SK-N-SH (cell line): ENCODE measurements around the gene ZNF662. TPM values are rescaled to one million over a fixed set of nuclear protein-coding genes. Genes with fewer than 3 reads are reported as not detected.

Experiments used
- CTCF ChIA-PET: fragments of 300-600, 350-600 bp; formaldehyde crosslinking; extraction: SDS; loops from one replicate; lab custom pipeline; 2021; lab: Yijun Ruan, JAX
- POLR2A ChIA-PET: fragments of 350-600 bp; sonication (Branson Sonifier 250); formaldehyde crosslinking; extraction: SDS; loops from one replicate; lab custom pipeline; 2020; ENCODE audit warnings: antibody characterized with exemption, inconsistent platforms; lab: Yijun Ruan, JAX
- DNase-seq: peaks from one replicate; pipeline ENCODE4 v3.0.0; 2012
- H2AFZ ChIP-seq: fragments of 200-600 bp; sonication (generic); 2 replicates; pipeline ENCODE4 v1.8.1; 2016; ENCODE audit warnings: antibody characterized with exemption, mild to moderate bottlenecking, low read depth
- H3F3A ChIP-seq: fragments of 200-600 bp; sonication (generic); replicated peaks from 2 replicates; pipeline ENCODE3; 2016; ENCODE audit warnings: antibody characterized with exemption, mild to moderate bottlenecking; ENCODE audit not compliant: insufficient read depth
- H3K27ac ChIP-seq, 2 experiments: fragments of 200-500 bp in 1 of 2; fragments of 200-600 bp in 1 of 2; sonication (Bioruptor generic) in 1 of 2; sonication (generic), shearing (Covaris generic) in 1 of 2; 2 replicates each; pipeline versions ENCODE4 v1.5.1 to v1.6.1; 2014 to 2016; ENCODE audit warnings: low read depth in 2 of 2, inconsistent platforms in 1 of 2, low read length in 1 of 2, mild to moderate bottlenecking in 1 of 2, mixed read lengths in 1 of 2
- H3K27me3 ChIP-seq: fragments of 200-600 bp; sonication (generic), shearing (Covaris generic); 2 replicates; pipeline ENCODE4 v1.6.1; 2016; ENCODE audit warnings: mixed run types; ENCODE audit not compliant: insufficient read depth
- H3K36me3 ChIP-seq, 2 experiments: fragments of 200-500 bp in 1 of 2; fragments of 200-600 bp in 1 of 2; sonication (Bioruptor generic) in 1 of 2; sonication (generic) in 1 of 2; replicated peaks in 1 of 2; 2 replicates each; pipeline versions ENCODE3 to v1.5.1; 2014 to 2016; ENCODE audit warnings: low read length in 1 of 2, mild to moderate bottlenecking in 1 of 2; ENCODE audit not compliant: insufficient read depth in 2 of 2, control insufficient read depth in 1 of 2
- H3K4me1 ChIP-seq, 2 experiments: fragments of 200-500 bp in 1 of 2; fragments of 200-600 bp in 1 of 2; sonication (Bioruptor generic) in 1 of 2; sonication (generic), shearing (Covaris generic) in 1 of 2; 2 replicates each; pipeline versions ENCODE4 v1.5.1 to v1.6.1; 2014 to 2016; ENCODE audit warnings: low read depth in 1 of 2, low read length in 1 of 2, mixed run types in 1 of 2; ENCODE audit not compliant: insufficient read depth in 2 of 2, control insufficient read depth in 1 of 2
- H3K4me2 ChIP-seq: fragments of 200-600 bp; sonication (generic), shearing (Covaris generic); 2 replicates; pipeline ENCODE4 v1.6.1; 2017; ENCODE audit warnings: mixed run types
- H3K4me3 ChIP-seq, 2 experiments: fragments of 200-500 bp in 1 of 2; fragments of 200-600 bp in 1 of 2; sonication (Bioruptor generic) in 1 of 2; sonication (generic), shearing (Covaris generic) in 1 of 2; 2 replicates each; pipeline versions ENCODE4 v1.5.1 to v1.8.1; 2014 to 2016; ENCODE audit warnings: low read depth in 2 of 2, inconsistent platforms in 1 of 2, low read length in 1 of 2, mild to moderate bottlenecking in 1 of 2, mixed read lengths in 1 of 2, moderate library complexity in 1 of 2
- H3K79me2 ChIP-seq: fragments of 200-600 bp; sonication (generic); 2 replicates; pipeline ENCODE4 v1.8.1; 2017; ENCODE audit warnings: mild to moderate bottlenecking; ENCODE audit not compliant: insufficient read depth
- H3K9ac ChIP-seq: fragments of 200-600 bp; sonication (generic); 2 replicates; pipeline ENCODE4 v1.6.1; 2017; ENCODE audit warnings: mixed run types
- H3K9me2 ChIP-seq: fragments of 200-600 bp; sonication (generic); 2 replicates; pipeline ENCODE4 v1.6.1; 2017; ENCODE audit warnings: mixed run types
- H3K9me3 ChIP-seq: fragments of 200-600 bp; sonication (generic); 2 replicates; pipeline ENCODE4 v1.6.1; 2017; ENCODE audit warnings: mixed run types, mild to moderate bottlenecking, moderate library complexity
- H4K20me1 ChIP-seq: fragments of 200-600 bp; sonication (generic); 2 replicates; pipeline ENCODE4 v1.6.1; 2017; ENCODE audit warnings: mild to moderate bottlenecking, mixed run types; ENCODE audit not compliant: insufficient read depth
- EZH2phosphoT487 ChIP-seq: fragments of 200-600 bp; sonication (generic); IDR thresholded peaks from 2 replicates; pipeline ENCODE4 v1.6.1; 2017; ENCODE audit warnings: low read depth, mixed run types, mild to moderate bottlenecking, antibody characterized with exemption, moderate library complexity, borderline replicate concordance
- FOXJ3 ChIP-seq: sonication (generic); formaldehyde crosslinking; IDR thresholded peaks from 2 replicates; pipeline ENCODE4 v1.5.1; 2020; ENCODE audit warnings: mild to moderate bottlenecking, missing genetic modification reagents
- FOXM1 ChIP-seq: IDR thresholded peaks from 2 replicates; pipeline ENCODE4 v1.4.0; 2012; ENCODE audit warnings: low read depth, mild to moderate bottlenecking
- GABPA ChIP-seq: IDR thresholded peaks from 2 replicates; pipeline ENCODE4 v1.4.0; 2012; ENCODE audit warnings: low read depth, mild to moderate bottlenecking
- GATA2 ChIP-seq: sonication (generic); formaldehyde crosslinking; IDR thresholded peaks from 2 replicates; pipeline ENCODE4 v1.5.0; 2020; ENCODE audit warnings: mild to moderate bottlenecking, missing genetic modification reagents
- IRF3 ChIP-seq: fragments of 150-350 bp; IDR thresholded peaks from 2 replicates; pipeline ENCODE4 v1.6.1; 2016; ENCODE audit warnings: mild to moderate bottlenecking, low read depth, low read length
- JUND ChIP-seq: IDR thresholded peaks from 2 replicates; pipeline ENCODE4 v1.4.0; 2012
- MXI1 ChIP-seq: IDR thresholded peaks from 2 replicates; pipeline ENCODE4 v1.6.1; 2012; ENCODE audit warnings: mild to moderate bottlenecking, low read depth, low read length, improper control_type of control experiment
- NFIC ChIP-seq: IDR thresholded peaks from 2 replicates; pipeline ENCODE4 v1.4.0; 2012; ENCODE audit warnings: borderline replicate concordance
- REST ChIP-seq: IDR thresholded peaks from 2 replicates; pipeline ENCODE4 v1.6.1; 2012; ENCODE audit warnings: mild to moderate bottlenecking, low read depth, low read length, moderate library complexity
- RFX5 ChIP-seq: IDR thresholded peaks from 2 replicates; pipeline ENCODE4 v1.6.1; 2012; ENCODE audit warnings: mild to moderate bottlenecking, improper control_type of control experiment, low read length
- RXRA ChIP-seq: IDR thresholded peaks from 2 replicates; pipeline ENCODE4 v1.4.0; 2012; ENCODE audit warnings: low read depth, mild to moderate bottlenecking, borderline replicate concordance
- SIN3A ChIP-seq: IDR thresholded peaks from 2 replicates; pipeline ENCODE4 v1.6.1; 2012; ENCODE audit warnings: low read depth, mild to moderate bottlenecking, low read length, moderate library complexity, borderline replicate concordance
- SMC3 ChIP-seq: IDR thresholded peaks from 2 replicates; pipeline ENCODE4 v1.6.1; 2012; ENCODE audit warnings: low read depth, low read length, improper control_type of control experiment
- TCF12 ChIP-seq: IDR thresholded peaks from 2 replicates; pipeline ENCODE4 v1.4.0; 2012
- TEAD4 ChIP-seq: IDR thresholded peaks from 2 replicates; pipeline ENCODE4 v1.4.0; 2012; ENCODE audit warnings: mild to moderate bottlenecking, borderline replicate concordance; ENCODE audit not compliant: insufficient read depth
- USF1 ChIP-seq: IDR thresholded peaks from 2 replicates; pipeline ENCODE4 v1.4.0; 2012; ENCODE audit warnings: low read depth, borderline replicate concordance
- USF2 ChIP-seq: fragments of 150-350 bp; IDR thresholded peaks from 2 replicates; pipeline ENCODE4 v1.6.1; 2017; ENCODE audit warnings: antibody characterized with exemption, low read length, low read depth, borderline replicate concordance
- YY1 ChIP-seq: IDR thresholded peaks from 2 replicates; pipeline ENCODE4 v1.4.0; 2012; ENCODE audit warnings: low read depth, mild to moderate bottlenecking
- ZBTB33 ChIP-seq: IDR thresholded peaks from 2 replicates; pipeline ENCODE4 v1.4.0; 2012; ENCODE audit warnings: low read depth, borderline replicate concordance
- WGBS: methylation state at CpG from one replicate; pipeline ENCODE4 v1.1.6; 2017; ENCODE audit warnings: low lambda C conversion rate; 5-methylcytosine and 5-hydroxymethylcytosine counted together
- polyA plus RNA-seq, 3 experiments: library from polyadenylated mRNA; depleted of rRNA; stranded (reverse); fragments of >200 nt; gene quantifications; 2 replicates each; pipeline ENCODE4 v1.2.3, GENCODE V29; 2012

ZNF662 gene
- polyA plus RNA-seq, 1 of the 3 experiments (the other 2 are of a cell fraction): 0.30 TPM

GRCh38 chr3:42934910-42935309 lies 29.0 kb downstream of the ZNF662 start:
- H3K4me3 ChIP-seq: no peak overlapping the region
- H3K9me2 ChIP-seq: no peaks in the 10 kb centered on the region
- H3K9me3 ChIP-seq: no peaks in the 10 kb centered on the region
- no peak overlapping the region for H3K4me2 ChIP-seq
- no peak overlapping the region for H3K9ac ChIP-seq
- no peaks in the 10 kb centered on the region for H3F3A ChIP-seq
- CTCF ChIA-PET: interaction anchor here (1.2 kb wide), 1 partner anchor 27 kb away, joined by 6 read pairs; no protein-coding TSS in a partner anchor
- H3K4me1 ChIP-seq: no peaks in the 10 kb centered on the region
- no peak overlapping the region for H3K27ac ChIP-seq
- POLR2A ChIA-PET: no interaction called here
- H2AFZ ChIP-seq: no peak overlapping the region
- H3K36me3 ChIP-seq: no peaks in the 10 kb centered on the region
- no peak for DNase-seq
- no peaks in the 10 kb centered on the region for H4K20me1 ChIP-seq
- WGBS: 3% methylated on average over 2 of the region's 2 CpGs
- no peaks in the 10 kb centered on the region; the same call in 1 of the 2 replicates for H3K27me3 ChIP-seq
- TF ChIP-seq FOXM1 (no peak), IRF3 (no peak), MXI1 (no peak), JUND (no peak), SIN3A (no peak), TEAD4 (no peak), RFX5 (no peak), NFIC (no peak), SMC3 (no peak), FOXJ3 (CRISPR knock-in tag) (no peak), USF2 (no peak), REST (no peak), GATA2 (CRISPR knock-in tag) (no peak), RXRA (no peak), ZBTB33 (no peak), YY1 (no peak), EZH2phosphoT487 (no peak), TCF12 (no peak), USF1 (no peak), GABPA (no peak)
- H3K79me2 ChIP-seq: no peaks in the 10 kb centered on the region
